HCT116 (cell line): ENCODE data around the gene MFAP1.

Experiments
- ATF3 ChIP-seq: IDR thresholded peaks from 2 replicates; pipeline ENCODE4 v1.6.1; 2012
- CTCF ChIP-seq, 3 experiments: fragments of 200-600 bp in 1 of 3; sonication (generic) in 1 of 3; IDR thresholded peaks in 2 of 3; conservative IDR thresholded peaks in 1 of 3; 2 replicates each; pipeline ENCODE4 v1.5.1; 2012 to 2017; ENCODE audit warnings: low read depth in 2 of 3, low read length in 2 of 3, antibody characterized with exemption in 1 of 3, borderline replicate concordance in 1 of 3, control low read depth in 1 of 3, mild to moderate bottlenecking in 1 of 3, mixed read lengths in 1 of 3, mixed run types in 1 of 3, moderate library complexity in 1 of 3; ENCODE audit not compliant: insufficient read depth in 1 of 3
- EGR1 ChIP-seq: IDR thresholded peaks from 2 replicates; pipeline ENCODE4 v1.6.1; 2012; ENCODE audit warnings: low read depth
- EZH2 ChIP-seq: fragments of 200-600 bp; sonication (generic); IDR thresholded peaks from 2 replicates; pipeline ENCODE4 v1.6.1; 2017; ENCODE audit warnings: antibody characterized with exemption, mixed run types
- POLR2AphosphoS5 ChIP-seq: IDR thresholded peaks from 2 replicates; pipeline ENCODE4 v1.6.1; 2011; ENCODE audit warnings: mild to moderate bottlenecking, low read depth, low read length, moderate library complexity
- RAD21 ChIP-seq: IDR thresholded peaks from 2 replicates; pipeline ENCODE4 v1.6.1; 2012; ENCODE audit warnings: low read depth, mild to moderate bottlenecking
- REST ChIP-seq: IDR thresholded peaks from 2 replicates; pipeline ENCODE4 v1.6.1; 2012; ENCODE audit warnings: low read depth
- SIN3A ChIP-seq: IDR thresholded peaks from 2 replicates; pipeline ENCODE4 v1.6.1; 2012; ENCODE audit warnings: low read depth
- TCF7L2 ChIP-seq: IDR thresholded peaks from 2 replicates; pipeline ENCODE4 v1.7.0; 2011; ENCODE audit warnings: borderline replicate concordance, inconsistent platforms; ENCODE audit not compliant: insufficient read depth, insufficient read length; ENCODE audit errors: extremely low read depth
- YY1 ChIP-seq: IDR thresholded peaks from 2 replicates; pipeline ENCODE4 v1.6.1; 2011; ENCODE audit warnings: low read length, low read depth, moderate library complexity, mild to moderate bottlenecking; ENCODE audit not compliant: insufficient replicate concordance; ENCODE audit errors: extremely low read depth
- ZFX ChIP-seq: fragments of 450-650 bp; IDR thresholded peaks from 2 replicates; pipeline ENCODE4 v1.6.1; 2017
- ZNF274 ChIP-seq: fragments of 200-500 bp; sonication (Bioruptor generic); IDR thresholded peaks from 2 replicates; pipeline ENCODE4 v1.6.1; 2014; ENCODE audit warnings: mild to moderate bottlenecking, low read depth, low read length, inconsistent platforms

- TF ChIP-seq ATF3 = no peak
- TF ChIP-seq REST = no peak
- TF ChIP-seq CTCF (IDR thresholded peaks at IDR 0.05 in 2 of 3, conservative IDR thresholded peaks at IDR 0.05 in 1 of 3; ENCODE audit: borderline replicate concordance in 1 of 3, insufficient read depth in 1 of 3, low read depth in 2 of 3, low read length in 2 of 3) = no peak
- no peak for TF ChIP-seq ZFX
- no peak for TF ChIP-seq SIN3A
- no peak for TF ChIP-seq RAD21
- TF ChIP-seq TCF7L2 = no peak
- TF ChIP-seq ZNF274 = no peak
- TF ChIP-seq YY1 = no peak
- TF ChIP-seq EGR1 = no peak
- TF ChIP-seq POLR2AphosphoS5 = no peak
- no peak for TF ChIP-seq EZH2
Observed at GRCh38 chr15:43795197-43795596, 29.3 kb downstream of the MFAP1 start.
